Ecto neural progenitor cell (in vitro differentiated cells): ENCODE measurements around the gene CCL3.
A peak's percentile ranks its signal among the peaks of the same experiment; 100 is the strongest.
"Not testable (repeated sequence)": the region's sequence is repeated elsewhere in the genome, so short reads cannot be mapped to it uniquely, and the experiment has no call there.

ENCODE experiments used
- DNase-seq: peaks from one replicate; pipeline ENCODE4 v3.0.0-alpha.2; 2018; ENCODE audit warnings: low spot score

CCL3 gene

DNA sequence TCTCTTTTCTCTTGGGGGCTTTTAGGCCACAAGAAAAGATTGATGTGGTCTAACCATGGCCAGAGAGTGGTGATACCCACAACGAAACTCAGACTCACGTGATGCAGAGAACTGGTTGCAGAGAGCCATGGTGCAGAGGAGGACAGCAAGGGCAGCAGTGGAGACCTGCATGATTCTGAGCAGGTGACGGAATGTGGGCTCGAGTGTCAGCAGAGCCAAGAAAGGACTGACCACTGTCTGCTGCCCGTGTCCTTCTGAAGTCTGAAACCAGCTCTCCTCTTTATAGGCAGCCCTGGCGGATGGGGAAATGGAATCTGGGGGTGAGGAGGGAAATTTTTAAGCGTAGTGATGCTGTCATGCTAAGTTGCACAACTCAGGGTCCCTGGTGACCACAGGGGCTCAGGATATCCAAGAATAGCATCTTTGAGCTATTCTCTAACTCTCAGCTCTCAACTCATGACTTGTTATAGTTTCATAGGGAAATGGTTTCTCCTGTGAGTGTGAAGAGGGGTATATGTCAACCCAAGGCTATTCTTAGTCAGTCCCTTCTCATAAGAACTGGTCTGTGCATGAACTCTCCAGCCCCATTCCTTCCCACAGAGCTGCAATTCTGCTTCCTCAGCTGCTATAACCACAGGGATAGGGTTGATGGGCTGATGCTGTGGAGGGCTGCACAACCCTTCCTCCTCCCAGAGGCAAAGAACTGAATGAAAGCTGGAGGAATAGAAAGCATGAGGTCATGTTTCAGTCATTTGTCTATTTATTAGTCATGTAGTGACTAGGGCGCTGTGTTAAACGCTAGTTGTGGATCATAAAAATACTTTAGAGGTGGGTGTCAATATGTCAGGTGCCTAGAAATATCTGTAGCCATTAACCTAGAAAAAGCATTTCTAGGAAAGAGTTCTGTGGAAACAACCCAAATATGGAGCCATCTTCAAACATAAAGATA, at the start of gene CCL3:
Gene CCL3, minus strand, starts transcription at position 256 of the 949 bp plus-strand sequence. Its CDS starts 85 bp downstream, at position 171.
- DNase-seq = no peak

DNA sequence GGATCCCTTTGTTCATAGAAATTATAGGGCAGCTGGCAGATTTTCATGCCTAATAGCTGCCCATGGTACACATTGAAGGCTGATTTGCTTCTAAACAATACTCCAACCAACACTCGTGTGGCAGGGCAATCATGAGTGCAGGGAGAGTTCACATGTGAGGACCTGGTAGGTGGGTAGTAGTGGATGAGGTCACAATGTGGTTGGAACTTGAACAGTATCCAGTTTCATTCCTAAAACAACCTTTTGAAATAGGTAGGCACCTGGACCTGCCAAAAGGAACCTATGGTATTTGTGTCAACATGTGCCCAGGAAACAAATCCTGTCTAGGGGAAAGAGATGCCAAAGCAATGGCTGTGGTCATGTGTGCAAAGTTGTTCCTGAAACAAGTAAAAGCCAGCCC, 46.5 kb upstream of the CCL3 start:
- DNase-seq = no peak

DNA sequence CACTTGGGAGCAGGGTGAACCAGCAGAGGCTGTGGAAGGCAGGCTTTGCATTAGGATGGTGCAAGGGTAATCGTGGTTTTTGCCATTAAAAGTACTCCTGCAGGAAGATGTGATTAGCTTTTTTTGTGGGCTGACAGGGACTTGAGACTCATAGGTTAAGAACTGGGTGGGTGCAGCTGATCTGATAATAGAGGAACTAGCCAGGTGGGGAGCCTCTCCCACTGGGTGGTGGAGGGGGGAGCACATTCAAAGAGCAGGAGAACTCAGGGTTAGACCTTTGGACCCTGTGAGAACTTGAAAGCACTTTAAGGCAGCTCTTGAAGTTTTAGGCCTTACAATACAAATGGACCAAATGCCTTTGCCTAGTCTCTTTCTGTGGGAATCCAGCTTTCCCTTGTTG, 46.1 kb upstream of the CCL3 start:
- DNase-seq = no peak

DNA sequence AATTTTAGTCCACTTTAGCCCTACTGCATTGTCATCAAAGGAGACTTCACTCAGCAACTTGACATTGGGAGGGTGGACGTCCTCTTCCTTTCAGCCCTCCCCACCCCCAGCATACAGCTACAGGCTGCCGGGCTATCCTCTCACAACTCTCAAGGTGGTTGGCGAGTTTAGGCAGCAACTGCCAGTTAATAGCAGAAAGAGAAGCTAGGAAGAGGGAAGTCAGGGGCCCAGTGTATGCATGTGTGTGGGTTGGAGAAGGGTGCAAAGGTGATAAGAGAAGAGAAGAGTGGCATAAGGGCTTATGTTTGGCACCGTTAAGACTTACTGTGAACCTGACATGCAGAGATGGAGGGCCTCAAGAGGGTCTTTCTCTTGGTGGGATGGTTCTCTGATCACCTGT, 45.5 kb upstream of the CCL3 start:
- no peak for DNase-seq

DNA sequence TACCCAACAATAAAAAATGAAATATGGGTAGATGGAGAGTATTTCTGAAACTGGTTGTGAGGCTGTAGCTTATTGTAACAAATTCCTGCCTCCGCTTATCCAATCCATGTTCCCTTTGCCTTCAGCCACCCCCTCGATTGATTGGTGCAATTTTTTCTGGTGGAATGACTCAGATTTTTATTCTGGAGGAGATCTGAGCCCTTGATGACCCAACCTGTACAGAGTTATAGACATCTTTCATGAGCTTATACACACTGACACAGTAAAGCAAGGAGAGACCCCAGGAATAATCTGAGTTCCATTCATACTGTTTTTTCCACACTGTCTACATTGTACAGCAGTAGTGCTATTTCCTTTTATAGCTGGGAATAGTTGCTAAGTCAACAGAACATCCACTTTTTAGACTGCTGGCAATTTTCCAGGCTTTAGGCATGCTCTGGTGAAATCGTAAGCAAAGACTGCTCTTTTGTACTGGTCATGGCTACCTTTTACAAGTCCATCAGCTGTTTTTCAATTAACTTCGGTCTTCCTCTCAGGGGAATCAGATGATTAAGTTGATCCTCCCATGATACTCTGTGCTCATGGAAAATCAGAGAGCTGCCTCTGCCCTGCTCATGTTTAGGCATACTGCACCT, 43.8 kb upstream of the CCL3 start:
- no peak for DNase-seq

DNA sequence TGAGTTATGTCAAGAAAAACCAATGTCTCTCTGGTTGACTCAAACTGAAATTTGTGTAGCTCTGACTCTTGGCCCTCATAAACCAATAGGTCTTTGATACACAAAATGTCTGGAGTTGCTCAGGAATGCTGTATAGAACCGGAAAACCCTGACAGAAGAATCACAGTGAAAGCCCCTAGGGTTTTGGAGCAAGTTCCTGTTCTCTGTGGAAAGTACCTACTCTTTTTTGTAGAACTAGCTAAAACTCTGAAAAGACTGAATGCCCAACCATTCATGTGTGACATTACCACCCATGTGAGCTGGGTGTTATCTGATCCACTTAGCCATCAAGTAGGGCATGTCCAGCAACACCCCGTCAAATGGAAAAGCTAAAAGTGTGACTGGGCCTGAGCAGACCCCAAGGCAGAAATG, 42.5 kb upstream of the CCL3 start:
- no peak for DNase-seq

DNA sequence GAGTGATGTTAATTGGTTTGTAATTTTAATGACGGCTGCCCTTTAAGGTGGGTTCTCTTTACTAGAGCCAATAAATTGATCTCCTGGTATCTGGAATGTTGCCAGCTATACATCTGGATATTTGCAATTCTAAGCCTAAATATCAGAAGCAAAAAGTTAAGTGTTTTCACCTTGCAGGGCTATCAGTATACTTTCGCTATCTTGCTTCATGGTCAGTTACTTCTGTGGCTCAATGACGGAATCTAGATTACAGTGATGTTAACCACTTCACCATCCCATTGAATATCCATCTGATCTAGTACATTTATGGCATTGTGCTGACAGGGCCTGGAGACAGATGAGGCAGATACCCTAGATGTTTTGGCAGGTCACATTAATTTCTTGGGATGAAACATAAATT, 42.0 kb upstream of the CCL3 start:
- no peak for DNase-seq

DNA sequence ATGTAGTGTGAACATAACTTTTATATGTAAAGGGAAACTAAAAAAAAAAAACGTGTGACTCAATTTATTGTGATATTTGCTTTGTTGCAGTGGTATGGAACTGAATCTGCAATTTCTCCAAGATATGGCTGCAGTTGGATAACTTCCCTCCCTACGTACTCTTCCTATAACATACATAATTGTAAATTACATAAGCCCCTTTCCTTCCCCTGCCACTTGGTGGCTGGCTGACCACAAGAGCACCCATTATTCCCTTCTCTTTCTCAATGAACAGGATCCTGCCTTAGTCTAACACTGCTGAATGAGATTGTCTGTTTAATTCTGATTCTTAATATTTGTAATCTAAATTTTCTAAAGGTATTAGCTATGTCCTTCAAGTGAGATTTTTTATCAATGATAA, 41.5 kb upstream of the CCL3 start:
- DNase-seq = no peak

DNA sequence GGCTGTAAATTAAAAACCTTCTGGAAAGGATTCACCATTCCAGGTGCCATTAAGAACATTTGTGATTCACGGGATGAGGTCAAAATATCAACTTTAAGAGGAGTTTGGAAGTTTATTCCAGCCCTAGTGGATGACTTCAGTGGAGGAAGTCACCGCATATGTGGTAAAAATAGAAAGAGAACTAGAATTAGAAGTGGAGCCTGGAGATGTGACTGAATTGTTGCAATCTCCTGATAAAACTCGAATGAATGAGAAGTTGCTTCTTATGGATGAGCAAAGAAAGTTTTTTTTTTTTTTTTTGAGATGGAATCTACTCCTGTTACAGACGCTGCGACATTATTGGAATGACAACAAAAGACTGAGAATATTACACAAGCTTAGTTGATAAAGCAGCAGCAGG, 40.4 kb upstream of the CCL3 start:
- no peak for DNase-seq

DNA sequence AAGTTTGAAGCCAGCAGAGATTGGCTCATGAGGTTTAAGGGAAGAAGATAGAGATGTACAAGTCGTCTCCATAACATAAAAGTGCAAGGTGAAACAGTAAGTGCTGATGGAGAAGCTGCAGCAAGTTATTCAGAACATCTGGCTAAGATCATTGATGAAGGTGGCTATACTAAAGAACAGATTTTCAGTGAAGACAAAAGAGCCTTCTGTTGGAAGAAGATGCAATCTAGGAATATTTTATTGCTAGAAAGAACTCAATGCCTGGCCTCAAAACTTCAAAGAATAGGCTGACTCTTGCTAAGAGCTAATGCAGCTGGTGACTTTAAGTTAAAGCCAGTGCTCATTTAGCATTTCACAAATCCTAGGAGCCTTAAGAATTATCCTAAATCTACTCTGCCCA, 39.7 kb upstream of the CCL3 start:
- DNase-seq = no peak

DNA sequence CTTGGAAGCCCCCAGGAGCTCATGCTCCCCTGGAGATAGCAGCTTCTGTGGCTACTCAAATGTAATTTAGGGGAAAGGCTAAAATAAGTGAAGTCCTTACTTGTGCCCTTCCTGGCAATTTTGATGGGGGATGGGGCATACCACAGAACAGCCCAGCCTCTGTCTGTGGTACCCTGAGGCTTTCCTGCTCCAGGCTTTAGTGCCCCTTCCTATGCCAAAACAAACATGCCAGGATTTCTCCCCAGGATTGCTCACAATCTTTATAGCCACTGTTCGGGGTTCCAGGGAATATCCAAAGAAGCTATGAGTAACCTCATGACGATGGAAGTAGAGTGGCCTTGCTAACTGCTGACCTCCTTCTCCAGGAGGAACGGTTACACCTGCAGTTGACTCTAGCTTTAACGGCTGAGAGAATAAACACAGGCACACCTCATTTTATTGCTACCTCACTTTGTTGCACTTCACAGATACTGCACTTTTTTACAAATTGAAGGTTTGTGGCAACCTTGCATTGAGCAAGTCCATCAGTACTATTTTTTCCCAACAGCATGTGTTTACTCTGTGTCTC, 38.6 kb upstream of the CCL3 start:
- DNase-seq = no peak

DNA sequence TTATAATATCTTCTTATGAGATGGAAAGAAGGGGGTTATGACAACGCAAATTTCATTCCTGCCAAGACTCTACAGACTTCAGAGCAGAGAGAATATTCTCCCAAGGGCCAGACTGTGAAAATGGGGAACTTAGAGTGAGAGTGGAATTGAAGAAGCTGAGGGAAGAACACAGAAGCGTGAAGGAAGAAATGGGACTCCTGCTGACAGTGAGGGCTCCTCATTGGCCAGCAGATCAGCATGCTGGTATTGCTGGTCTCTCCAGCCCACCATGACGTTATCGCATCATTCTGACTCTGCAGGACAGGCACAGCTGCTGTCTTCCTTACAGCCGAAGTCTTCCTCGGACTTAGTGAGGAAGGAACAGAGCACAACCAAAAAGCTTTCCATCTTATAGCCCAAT, 38.0 kb upstream of the CCL3 start:
- DNase-seq = no peak

DNA sequence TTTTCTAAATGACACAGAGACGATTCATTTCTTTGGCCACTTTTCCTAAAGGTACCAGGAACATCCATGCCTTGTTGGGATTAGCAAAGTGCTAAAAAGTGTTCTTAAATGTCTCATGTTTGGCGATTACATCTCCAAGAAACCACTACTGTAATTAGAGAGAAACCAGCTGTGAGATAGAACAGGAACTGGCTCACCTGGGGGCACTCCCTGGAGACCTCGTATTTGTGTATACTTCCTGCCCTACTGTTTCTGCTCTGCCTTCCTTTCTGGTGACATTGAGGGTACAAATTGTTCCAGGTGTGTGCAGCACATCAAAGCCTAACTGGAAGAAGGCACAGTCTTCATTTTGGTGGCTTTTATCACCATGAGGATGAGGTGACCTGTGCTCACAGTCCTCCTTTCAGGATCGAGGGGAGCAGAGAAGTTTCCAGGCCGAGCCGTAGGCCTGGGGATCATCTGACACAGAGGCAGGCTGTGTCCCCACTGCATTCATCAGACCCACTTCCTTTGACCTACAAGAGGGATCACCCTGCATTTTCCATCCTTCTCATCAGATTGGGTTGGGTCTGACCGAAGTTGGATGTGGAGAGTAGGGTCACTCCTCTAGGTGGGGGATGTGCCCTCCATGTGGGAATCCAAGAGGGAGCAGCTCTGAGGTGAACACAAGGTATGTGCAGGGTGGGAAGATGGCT, 37.4 kb upstream of the CCL3 start:
- no peak for DNase-seq

DNA sequence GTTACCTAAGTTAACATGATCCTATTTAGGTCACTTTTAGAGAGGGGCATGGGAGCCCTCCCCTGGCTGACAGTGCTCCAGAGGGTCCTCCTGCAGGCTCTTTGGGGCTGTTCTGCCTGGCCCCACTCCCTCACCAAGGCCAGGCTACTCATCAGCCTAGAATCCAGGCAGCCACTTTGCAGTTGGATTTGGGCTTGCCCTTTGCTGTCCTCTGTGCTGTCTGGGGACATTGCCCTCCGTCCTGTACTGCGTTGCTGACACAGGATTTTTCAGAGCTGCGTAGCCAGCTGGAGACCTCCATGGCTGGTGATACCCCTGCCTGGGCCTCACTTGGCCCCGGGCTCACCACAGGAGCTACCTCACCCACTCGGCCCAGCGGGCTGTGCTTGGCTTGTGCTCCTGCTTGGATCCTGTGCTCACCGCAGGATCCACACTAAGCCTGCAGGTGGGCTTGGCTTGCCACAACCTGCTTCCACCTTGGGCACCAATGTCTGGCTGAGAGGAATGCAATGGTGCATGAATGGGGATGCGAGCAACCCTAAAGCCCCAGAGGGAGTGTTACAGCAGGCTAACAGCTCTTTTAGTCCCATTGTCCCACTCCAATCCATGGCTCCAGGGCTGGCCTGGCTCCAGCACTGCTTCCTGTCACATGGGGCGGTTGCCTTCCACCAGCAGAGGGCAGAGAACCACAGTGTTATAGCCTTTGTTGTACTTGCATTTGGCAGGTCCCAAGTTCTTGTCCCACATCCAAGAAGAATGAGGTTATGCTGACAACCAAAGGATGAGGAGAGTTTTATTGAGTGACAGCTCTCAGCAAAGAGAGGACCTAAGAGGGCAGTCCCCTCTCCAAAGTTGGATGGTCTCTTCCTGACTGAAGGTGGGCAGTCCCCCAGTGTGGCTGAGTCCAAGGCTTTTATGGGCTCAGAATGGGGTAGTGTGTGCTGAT, 35.2 kb upstream of the CCL3 start:
- DNase-seq = peak; percentile 69

DNA sequence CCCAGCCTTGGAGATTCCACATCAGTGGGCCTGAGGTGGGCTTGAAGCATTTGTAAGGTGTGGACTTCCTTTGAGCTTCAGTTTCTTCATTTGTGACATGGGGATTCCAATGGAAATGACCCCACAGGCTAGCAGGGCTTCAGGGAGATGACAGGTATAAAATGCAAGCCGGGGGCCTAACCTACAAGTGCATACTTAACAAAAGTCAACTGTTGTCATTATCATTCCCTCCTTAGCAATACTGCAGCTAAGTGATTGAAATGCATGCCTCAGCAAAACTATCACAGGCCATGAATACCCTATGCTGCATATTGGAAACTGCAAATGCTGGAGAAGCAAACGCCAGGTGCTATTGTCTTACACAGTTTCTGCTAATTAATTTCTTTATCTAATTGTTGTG, 33.5 kb upstream of the CCL3 start:
- DNase-seq = no peak

DNA sequence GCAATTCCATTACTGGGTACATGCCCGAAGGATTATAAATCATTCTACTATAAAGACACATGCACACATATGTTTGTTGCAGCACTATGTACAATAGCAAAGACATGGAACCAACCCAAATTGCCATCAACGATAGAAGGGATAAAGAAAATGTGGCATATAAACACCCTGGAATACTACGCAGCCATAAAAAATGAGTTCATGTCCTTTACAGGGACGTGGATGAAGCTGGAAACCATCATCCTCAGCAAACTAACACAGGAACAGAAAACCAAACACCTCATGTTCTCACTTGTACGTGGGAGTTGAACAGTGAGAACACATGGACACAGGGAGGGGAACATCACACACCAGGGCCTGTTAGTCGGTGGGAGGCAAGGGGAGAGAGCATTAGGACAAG, 31.2 kb upstream of the CCL3 start:
- not testable (repeated sequence) for DNase-seq

DNA sequence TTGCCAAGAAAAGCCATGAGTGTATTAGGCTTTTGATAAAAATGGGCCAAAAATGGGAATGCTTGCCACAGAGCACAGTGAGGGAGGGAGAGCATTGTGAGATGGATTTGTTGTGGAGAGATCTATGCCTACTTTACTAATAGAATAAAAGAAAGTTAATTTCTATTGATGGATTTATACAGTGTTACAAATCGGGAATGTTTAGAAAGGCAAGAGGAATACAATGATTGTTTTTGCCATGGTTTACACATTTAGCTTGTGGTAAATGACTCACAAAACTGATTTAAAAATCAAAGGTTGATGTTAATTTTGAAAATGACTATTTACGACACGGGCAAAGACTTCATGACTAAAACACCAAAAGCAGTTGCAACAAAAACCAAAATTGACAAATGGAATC, 30.3 kb upstream of the CCL3 start:
- no peak for DNase-seq

DNA sequence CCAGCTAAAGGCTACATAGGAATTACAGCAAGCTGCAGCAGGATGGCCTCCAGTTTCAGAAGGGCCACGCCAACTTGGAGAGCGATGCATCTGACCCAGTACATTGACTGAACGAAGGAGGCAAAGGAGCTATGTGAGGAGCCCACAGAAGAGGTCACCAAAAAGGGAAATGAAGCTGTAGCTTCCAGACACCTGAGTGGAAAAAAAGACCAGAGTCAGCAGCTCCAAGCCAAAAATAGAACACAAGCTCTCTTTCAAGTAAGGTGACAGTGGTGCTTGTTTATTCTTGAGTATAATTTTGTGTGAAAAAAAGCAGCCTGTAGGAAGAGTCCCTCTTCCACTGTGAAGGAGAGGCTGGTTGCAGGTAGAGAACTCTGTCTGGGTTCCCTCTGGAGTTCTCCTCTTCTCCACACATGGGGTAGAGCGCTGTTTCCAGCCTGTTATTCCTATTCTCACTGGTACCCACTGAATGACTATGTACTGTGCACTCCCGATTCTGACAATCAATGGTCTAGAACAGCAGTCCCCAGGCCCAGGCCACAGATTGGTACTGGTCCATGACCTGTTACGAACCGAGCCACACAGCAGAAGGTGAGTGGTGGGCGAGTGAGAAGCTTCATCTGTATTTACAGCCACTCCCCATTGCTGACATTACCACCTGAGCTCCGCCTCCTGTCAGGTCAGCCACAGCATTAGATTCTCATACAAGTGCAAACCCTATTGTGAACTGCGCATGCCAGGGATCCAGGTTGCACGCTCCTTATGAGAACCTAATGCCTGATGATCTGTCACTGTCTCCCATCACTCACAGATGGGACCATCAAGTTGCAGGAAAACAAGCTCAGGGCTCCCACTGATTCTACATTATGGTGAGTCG, 28.8 kb upstream of the CCL3 start:
- DNase-seq = no peak

DNA sequence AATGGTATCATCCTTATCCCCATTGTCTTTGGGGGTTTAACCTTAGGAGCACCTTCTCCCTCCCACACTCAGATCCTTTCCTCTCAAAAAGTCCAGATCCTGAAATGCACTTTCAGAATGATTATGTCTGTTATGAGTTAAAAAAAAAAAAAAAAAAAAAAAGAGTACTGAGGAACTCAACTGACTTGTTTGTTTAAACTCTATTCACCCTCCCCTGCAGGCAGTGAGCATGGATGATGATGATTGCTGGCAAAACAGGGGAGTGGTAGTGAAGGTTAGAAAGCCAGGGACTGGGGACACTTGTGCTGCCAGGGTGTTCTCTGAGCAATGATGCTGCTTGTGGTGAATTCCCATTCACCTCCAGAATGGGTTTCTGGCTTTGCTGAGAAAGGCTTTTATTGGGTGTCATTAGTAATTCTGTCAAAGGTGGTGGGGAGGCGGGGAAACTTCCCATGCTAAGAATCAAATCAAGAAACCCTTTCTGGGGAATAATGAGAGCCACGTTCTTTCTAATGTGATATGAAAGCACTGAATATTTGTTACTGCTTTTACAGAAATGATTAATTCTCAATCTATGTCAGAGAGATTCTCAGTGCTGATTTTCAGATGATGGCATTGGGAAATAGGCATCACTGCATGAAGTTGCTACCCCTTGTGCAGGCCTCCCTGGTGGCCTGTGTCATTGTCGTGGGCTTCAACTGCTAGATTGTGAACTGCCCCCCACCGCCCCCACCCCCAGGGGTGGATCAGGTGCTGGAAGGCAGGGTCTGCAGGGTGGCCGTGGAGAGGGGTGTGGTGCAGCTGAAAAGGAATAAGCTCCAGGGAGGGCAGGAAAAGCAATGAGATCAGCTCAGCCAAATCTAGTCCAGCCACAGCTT, 27.8 kb upstream of the CCL3 start:
- no peak for DNase-seq

DNA sequence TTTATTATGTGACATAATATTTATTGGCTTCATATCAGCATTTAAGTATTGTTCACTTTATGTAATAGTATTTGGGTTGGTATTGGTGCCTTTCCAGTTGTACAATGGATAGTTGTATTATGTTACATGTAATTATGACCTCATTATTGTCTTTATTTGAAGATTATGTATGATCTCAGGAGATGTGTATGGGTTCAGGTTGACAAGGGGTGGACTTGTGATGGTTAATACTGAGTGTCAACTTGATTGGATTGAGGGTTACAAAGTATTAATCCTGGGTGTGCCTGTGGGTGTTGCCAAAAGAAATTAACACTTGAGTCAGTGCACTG, 25.7 kb upstream of the CCL3 start:
- not testable (repeated sequence) for DNase-seq
